Globus pallidus (tissue), 1 donor: ENCODE data around the gene CCR5.

Experiments used
- DNase-seq: peaks from one replicate; pipeline ENCODE4 v3.0.0-alpha.2; 2015; ENCODE audit warnings: low spot score

Gene CCR5

GRCh38 chr3:46408853-46409252 is 38.1 kb downstream of the CCR5 start:
- no peak for DNase-seq

- no peak for DNase-seq
Measured at GRCh38 chr3:46409739-46410489, 39.2 kb downstream of the CCR5 start.

DNA sequence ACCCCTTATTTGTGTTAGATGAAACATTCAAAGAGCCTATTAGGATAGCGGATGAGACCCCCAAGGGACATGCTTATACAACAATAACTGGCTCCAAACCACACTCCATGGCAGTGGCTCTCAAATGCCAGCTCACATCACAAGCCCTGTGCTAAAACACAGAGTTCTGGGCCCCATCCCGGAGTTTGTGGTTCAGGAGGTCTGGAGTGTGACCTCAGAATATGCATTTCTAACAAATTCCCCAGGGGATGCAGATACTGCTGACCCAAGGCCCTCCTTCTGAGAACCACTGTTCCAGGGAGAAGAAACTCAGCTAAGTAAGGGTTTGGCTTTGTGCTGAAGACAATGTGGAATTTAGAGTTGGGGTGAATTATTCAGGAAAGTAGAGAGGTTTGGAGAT is 39.9 kb downstream of the CCR5 start:
- DNase-seq = no peak

DNA sequence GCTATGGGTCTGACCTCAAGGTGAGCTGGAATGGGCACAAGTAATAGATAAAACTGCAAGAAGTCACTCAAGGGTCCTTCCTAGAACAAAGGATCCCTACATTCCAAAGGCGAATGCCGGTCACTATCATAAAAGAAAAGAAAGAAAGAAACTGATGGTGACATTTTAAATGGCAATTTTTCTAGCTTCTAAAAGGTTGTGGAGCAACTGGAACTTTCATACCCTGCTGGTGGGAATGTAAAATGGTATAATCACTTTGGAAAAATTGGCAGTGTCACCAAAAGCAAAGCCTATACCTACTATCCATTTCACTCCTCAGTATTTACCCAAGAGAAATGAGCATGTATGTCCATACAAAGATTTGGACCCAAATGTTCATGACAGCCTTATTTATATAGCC is 40.5 kb downstream of the CCR5 start:
- DNase-seq = no peak

DNA sequence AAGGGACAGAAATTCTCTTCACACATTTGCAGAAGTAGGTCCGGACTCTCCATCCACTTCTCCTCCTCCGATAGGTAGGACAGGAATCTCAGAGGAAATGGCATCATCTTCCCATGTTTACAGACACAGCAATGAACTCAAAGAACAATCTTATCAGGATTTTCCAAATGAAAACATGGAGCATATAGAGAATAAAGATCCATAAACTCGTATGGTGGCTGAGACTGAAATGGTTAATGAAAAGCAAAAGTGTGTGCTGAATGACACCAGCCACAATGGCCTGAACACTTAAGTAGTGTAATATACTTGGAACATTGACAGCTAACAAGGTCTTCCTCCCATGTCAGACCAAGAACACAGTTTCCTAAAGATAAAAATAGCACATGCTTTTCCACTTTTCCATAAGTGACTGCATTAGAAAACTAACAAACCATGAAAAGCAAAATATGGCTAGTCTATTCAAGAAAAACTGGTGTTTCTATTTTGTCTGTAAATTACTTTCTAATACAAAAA is 42.1 kb downstream of the CCR5 start:
- no peak for DNase-seq

- DNase-seq = no peak
Measured at GRCh38 chr3:46413951-46414350, 43.2 kb downstream of the CCR5 start.

GRCh38 chr3:46414739-46415138 is 44.0 kb downstream of the CCR5 start:
- DNase-seq = no peak

DNA sequence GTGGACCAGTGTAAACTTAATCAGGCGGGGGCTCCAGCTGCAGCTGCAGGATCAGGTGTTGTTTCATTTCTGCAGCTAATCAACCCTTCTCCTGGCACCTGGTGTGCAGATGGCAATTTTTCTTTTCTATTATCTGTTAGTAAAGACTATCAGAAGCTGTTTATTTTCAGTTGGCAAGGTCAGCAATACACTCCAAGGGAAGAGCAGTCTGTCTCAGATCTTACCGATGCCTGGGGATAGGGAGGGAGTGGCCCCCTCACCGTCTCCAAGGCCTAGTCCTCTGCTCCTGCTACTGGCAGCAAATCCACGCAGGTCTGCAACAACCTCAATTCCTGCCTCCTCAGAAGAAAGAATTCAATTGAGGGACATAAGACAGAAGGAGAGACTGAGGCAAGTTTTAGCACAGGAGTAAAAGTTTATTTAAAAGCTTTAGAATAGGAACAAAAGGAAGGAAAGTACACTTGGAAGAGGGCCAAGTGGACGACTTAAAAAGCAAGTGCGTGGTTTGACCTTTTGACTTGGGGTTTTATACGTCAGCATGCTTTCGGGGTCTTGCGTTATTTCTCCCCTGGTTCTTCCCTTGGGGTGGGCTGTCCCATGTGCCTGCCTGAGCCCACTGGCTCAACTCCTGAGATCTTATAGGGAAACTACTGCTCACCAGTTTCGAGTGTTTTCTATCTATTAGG is 45.5 kb downstream of the CCR5 start:
- DNase-seq = no peak

DNA sequence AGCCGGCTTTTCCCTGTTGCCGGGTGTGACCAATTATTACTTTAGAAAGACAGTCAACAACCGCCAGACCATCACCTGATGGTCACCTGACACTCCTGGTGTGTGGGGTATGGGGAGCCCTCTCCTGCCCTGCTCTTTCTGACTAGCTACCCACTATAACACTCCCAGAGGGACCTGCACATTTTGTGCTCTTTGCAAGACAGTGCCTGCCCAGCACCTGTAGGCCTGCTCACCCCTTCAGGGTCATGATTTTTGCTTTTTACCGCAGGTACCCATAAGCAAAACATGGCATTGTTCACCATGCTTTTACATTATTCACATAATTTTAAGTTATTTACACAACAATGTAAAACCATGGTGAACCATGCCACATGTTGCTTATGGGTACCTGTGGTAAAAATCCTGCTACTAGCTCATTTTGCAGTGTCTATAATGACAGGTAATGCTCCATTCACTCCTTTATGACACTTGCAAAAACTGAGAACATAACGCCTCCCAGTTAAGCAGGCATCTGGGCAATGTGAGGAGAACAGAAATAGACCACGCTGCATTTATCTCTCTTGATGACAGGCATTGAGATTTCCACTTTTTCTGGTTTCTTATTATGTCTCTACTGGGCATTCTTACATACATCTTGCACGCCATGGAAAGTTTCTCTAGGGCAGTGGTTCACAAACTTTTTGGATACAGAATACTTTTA is 46.2 kb downstream of the CCR5 start:
- DNase-seq = no peak

DNA sequence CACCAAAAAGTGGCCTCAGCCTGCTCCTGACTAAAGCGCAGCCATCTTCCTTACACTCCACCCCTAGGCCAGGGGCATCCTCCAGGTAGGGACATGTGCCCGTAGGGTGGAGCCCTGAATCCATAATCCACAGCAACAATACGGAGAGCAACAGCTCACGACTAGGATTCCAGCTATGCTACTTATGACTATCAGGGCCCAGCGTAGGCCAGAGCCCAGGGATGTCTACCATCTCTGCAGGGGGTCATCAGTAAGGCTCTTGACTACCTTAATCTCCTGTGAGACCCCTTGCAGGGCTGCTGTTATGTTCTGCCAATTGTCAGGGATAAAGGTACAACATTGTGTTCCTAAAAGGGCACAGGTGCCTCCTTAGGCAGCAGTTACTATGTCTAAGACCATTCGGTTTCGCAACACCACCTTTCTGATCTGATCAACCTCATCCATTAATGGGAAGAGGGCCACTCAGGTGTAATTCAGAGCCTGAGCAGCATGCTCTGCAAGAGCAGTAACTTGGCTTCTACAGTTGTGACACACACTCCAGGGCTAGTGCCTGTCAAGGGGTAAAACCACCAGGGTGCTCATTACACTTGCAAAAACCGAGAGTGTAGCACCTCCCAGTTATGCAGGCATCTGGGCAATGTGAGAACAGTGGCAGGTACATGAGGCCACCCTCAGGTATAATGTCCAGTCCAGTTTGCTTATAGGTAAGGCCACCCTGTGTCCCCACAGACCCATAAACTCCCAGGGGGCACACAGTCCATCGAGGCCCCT is 47.3 kb downstream of the CCR5 start:
- DNase-seq = no peak

- DNase-seq = no peak
Measured at GRCh38 chr3:46419816-46420215, 49.1 kb downstream of the CCR5 start.

DNA sequence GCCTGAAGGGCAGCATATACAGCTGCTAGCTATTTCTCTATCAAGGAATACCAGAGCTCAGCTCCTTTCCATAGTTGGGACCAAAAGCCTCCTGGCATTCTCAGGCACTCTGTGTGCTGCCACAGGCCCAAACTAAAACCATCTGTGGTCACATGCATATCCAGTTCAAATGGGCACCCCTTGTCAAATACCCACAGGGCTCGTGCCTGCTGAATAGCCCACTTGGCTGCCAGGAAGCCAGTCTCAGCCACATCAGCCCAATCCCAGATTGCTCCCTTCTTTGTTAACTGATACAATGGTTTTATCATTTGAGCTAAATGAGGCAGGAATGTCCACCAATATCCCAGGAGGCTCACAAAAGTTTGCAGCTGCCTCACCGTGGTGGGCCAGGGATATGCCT is 50.2 kb downstream of the CCR5 start:
- DNase-seq = no peak

DNA sequence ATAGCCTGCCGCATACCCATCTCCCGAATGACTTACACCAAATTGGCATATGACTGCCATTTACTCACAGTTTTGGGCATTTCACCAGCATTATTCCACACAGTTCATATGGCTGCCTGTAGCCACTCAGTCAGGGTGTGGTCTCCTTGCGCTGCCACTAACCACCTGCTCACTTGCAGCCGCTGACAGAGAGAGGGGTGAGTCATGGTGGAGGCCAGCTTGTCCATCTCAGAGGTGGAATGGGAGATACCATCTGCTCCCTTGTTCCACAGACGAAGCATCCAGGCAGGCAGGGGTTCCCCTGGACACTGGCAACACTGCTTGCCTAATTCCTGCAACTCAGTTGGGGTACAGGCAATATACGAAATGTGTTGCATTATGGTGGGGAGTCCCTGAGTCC is 51.9 kb downstream of the CCR5 start:
- no peak for DNase-seq

DNA sequence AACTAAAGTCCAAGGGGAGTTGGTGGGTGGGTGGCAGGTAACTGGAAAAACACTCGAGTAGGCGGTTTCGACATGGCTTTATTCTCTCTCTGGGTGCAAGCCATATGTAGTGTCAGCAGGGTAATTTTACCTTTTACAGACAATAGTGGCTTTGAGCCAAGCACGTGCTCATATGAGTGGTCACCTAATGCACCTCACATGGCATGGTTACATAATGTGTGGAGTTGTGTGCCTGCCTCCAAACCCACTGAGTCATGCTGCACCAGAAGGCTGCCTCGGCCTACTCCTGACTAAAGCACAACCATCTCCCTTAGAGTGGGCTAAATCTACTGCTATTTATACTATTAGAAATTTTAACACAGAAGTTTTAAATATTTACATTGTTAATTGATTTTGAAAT is 52.8 kb downstream of the CCR5 start:
- DNase-seq = no peak
